MCF 10A (cell line): ENCODE data around the gene ADAMTSL1. TPM values are rescaled to one million over a fixed set of nuclear protein-coding genes. Genes with fewer than 3 reads are reported as not detected.

Experiments used
- BruUV-seq: library from RNA; stranded (reverse); fragments of 400-500 nt; replicated peaks from 2 replicates; lab custom pipeline; 2021; lab: Mats Ljungman, UMichigan
- CTCF ChIA-PET: fragments of 300-600 bp; sonication (Branson Sonifier 250); formaldehyde crosslinking; extraction: SDS; loops from one replicate; lab custom pipeline; 2021; ENCODE audit warnings: antibody characterized with exemption, inconsistent platforms; lab: Yijun Ruan, JAX
- POLR2A ChIA-PET: fragments of 300-600, 350-650 bp; sonication (Branson Sonifier 250); formaldehyde crosslinking; extraction: SDS; loops from one replicate; lab custom pipeline; 2020; ENCODE audit warnings: antibody characterized with exemption, inconsistent platforms; lab: Yijun Ruan, JAX
- DNase-seq: peaks from one replicate; pipeline ENCODE4 v3.0.0-alpha.2; 2018; ENCODE audit not compliant: unreplicated experiment
- H3K27ac Mint-ChIP-seq: one replicate; pipeline ENCODE4 v1.8.0; 2022; ENCODE audit warnings: mild to moderate bottlenecking, low read depth, mixed read lengths; ENCODE audit not compliant: unreplicated experiment
- H3K27me3 Mint-ChIP-seq: one replicate; pipeline ENCODE4 v1.8.0; 2022; ENCODE audit warnings: mixed read lengths; ENCODE audit not compliant: insufficient read depth, unreplicated experiment
- H3K36me3 Mint-ChIP-seq: one replicate; pipeline ENCODE4 v1.8.0; 2022; ENCODE audit warnings: mild to moderate bottlenecking, moderate library complexity, mixed read lengths; ENCODE audit not compliant: insufficient read depth, unreplicated experiment
- H3K4me1 Mint-ChIP-seq: one replicate; pipeline ENCODE4 v1.8.0; 2022; ENCODE audit warnings: mixed read lengths; ENCODE audit not compliant: insufficient read depth, unreplicated experiment
- H3K4me3 Mint-ChIP-seq: one replicate; pipeline ENCODE4 v1.8.0; 2022; ENCODE audit warnings: mild to moderate bottlenecking, moderate library complexity, mixed read lengths; ENCODE audit not compliant: unreplicated experiment
- H3K9me3 Mint-ChIP-seq: one replicate; pipeline ENCODE4 v1.8.0; 2022; ENCODE audit warnings: mixed read lengths; ENCODE audit not compliant: unreplicated experiment
- CTCF ChIP-seq: fragments of 200-600 bp; IDR thresholded peaks from one replicate; pipeline ENCODE4 v1.8.0; 2022; ENCODE audit warnings: antibody characterized with exemption, mild to moderate bottlenecking; ENCODE audit not compliant: unreplicated experiment
- intact Hi-C: fragments of 100-400 bp; cut with micrococcal nuclease; formaldehyde crosslinking; loops from 2 replicates; pipeline ENCODE4 v1.14.1; 2022
- total RNA-seq: library from RNA; stranded (reverse); gene quantifications from 2 replicates; pipeline ENCODE4 v1.2.3, GENCODE V29; 2022

ADAMTSL1 gene
- total RNA-seq, 1 experiment from 2014 or later, result not detected

- H3K4me1 Mint-ChIP-seq, result no peaks in the 10 kb centered on the region
- ChIA-PET POLR2A (no interaction called here), CTCF (no interaction called here)
- H3K27me3 Mint-ChIP-seq, result no peaks in the 10 kb centered on the region
- H3K36me3 Mint-ChIP-seq, result no peaks in the 10 kb centered on the region
- no peak for DNase-seq
- no peaks in the 10 kb centered on the region for H3K9me3 Mint-ChIP-seq
- TF ChIP-seq CTCF, result no peak
- no peak overlapping the region for H3K4me3 Mint-ChIP-seq
- no TSS peak for BruUV-seq
- intact Hi-C loops, result no loop called here
- H3K27ac Mint-ChIP-seq, result no peak overlapping the region
Observed at GRCh38 chr9:18610956-18611355, 137.0 kb downstream of the ADAMTSL1 start.

- no TSS peak for BruUV-seq
- H3K9me3 Mint-ChIP-seq, result no peaks in the 10 kb centered on the region
- H3K27ac Mint-ChIP-seq, result no peak overlapping the region
- H3K27me3 Mint-ChIP-seq, result no peaks in the 10 kb centered on the region
- H3K4me1 Mint-ChIP-seq, result no peaks in the 10 kb centered on the region
- TF ChIP-seq CTCF, result no peak
- ChIA-PET POLR2A (no interaction called here), CTCF (no interaction called here)
- no peak for DNase-seq
- intact Hi-C loops, result no loop called here
- H3K36me3 Mint-ChIP-seq, result no peaks in the 10 kb centered on the region
- no peak overlapping the region for H3K4me3 Mint-ChIP-seq
Observed at GRCh38 chr9:18611971-18612370, 138.0 kb downstream of the ADAMTSL1 start.

GRCh38 chr9:18614116-18614515, 140.2 kb downstream of the ADAMTSL1 start:
- ChIA-PET CTCF (interaction anchor here (1.2 kb wide), 1 partner anchor 406 kb away, joined by 3 read pairs; no protein-coding TSS in a partner anchor), POLR2A (no interaction called here)
- no peaks in the 10 kb centered on the region for H3K36me3 Mint-ChIP-seq
- no peak overlapping the region for H3K4me3 Mint-ChIP-seq
- no peaks in the 10 kb centered on the region for H3K27me3 Mint-ChIP-seq
- H3K27ac Mint-ChIP-seq, result no peak overlapping the region
- TF ChIP-seq CTCF, result no peak
- no peaks in the 10 kb centered on the region for H3K4me1 Mint-ChIP-seq
- BruUV-seq, result no TSS peak
- intact Hi-C loops, result no loop called here
- no peaks in the 10 kb centered on the region for H3K9me3 Mint-ChIP-seq
- DNase-seq, result no peak

- BruUV-seq, result no TSS peak
- POLR2A ChIA-PET, result no interaction called here
- Mint-ChIP-seq H3K4me3 (no peak overlapping the region), H3K27ac (no peak overlapping the region), H3K4me1 (no peaks in the 10 kb centered on the region), H3K27me3 (no peaks in the 10 kb centered on the region), H3K36me3 (no peaks in the 10 kb centered on the region), H3K9me3 (no peaks in the 10 kb centered on the region)
- intact Hi-C loops, result no loop called here
- DNase-seq, result no peak
- TF ChIP-seq CTCF, result no peak
- CTCF ChIA-PET, result interaction anchor here (1.2 kb wide), 1 partner anchor 407 kb away, joined by 3 read pairs; no protein-coding TSS in a partner anchor
Observed at GRCh38 chr9:18614651-18615050, 140.7 kb downstream of the ADAMTSL1 start.
